Peyer's patch (tissue), 4 donors: ENCODE measurements around the gene RAB37.

Source experiments
- POLR2A ChIP-seq, 2 donors: fragments of 450-650 bp; IDR thresholded peaks; one replicate each; pipeline ENCODE4 v1.5.1; 2017; ENCODE audit warnings: antibody characterized with exemption in 2 of 2, mild to moderate bottlenecking in 2 of 2, moderate library complexity in 2 of 2
- TF ChIP-seq, protein P1 (sequence below), 6 experiments: fragments of 450-650 bp in 4 of 6; fragments of 200-600 bp in 2 of 6; sonication (generic) in 1 of 6; IDR thresholded peaks; one replicate each; pipeline ENCODE4 v1.5.1; 2017 to 2019; ENCODE audit warnings: antibody characterized with exemption in 6 of 6, mild to moderate bottlenecking in 3 of 6, moderate library complexity in 1 of 6

- TF ChIP-seq POLR2A (IDR thresholded peaks at IDR 0.05), result no peak
- TF ChIP-seq, protein P1, sequence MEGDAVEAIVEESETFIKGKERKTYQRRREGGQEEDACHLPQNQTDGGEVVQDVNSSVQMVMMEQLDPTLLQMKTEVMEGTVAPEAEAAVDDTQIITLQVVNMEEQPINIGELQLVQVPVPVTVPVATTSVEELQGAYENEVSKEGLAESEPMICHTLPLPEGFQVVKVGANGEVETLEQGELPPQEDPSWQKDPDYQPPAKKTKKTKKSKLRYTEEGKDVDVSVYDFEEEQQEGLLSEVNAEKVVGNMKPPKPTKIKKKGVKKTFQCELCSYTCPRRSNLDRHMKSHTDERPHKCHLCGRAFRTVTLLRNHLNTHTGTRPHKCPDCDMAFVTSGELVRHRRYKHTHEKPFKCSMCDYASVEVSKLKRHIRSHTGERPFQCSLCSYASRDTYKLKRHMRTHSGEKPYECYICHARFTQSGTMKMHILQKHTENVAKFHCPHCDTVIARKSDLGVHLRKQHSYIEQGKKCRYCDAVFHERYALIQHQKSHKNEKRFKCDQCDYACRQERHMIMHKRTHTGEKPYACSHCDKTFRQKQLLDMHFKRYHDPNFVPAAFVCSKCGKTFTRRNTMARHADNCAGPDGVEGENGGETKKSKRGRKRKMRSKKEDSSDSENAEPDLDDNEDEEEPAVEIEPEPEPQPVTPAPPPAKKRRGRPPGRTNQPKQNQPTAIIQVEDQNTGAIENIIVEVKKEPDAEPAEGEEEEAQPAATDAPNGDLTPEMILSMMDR (IDR thresholded peaks at IDR 0.05), result no peak
Observed at GRCh38 chr17:74754832-74755231, 17.8 kb downstream of the RAB37 start.
